UCSD-AML1 (cell line): Measurements from ENCODE around the gene EPB41L2.
"Not testable (repeated sequence)": the region's sequence is repeated elsewhere in the genome, so short reads cannot be mapped to it uniquely, and the experiment has no call there.

ENCODE experiments used
- DNase-seq: peaks from one replicate; lab custom pipeline; 2025; ENCODE audit not compliant: unreplicated experiment; lab: John Stamatoyannopoulos, UW

EPB41L2 gene

GRCh38 chr6:131037194-131037897, 25.7 kb downstream of the EPB41L2 start:
- DNase-seq = no peak

- DNase-seq = no peak
These were observed 26.4 kb downstream of the EPB41L2 start for GRCh38 chr6:131036601-131037000.

GRCh38 chr6:131036143-131036542, 26.9 kb downstream of the EPB41L2 start:
- DNase-seq = no peak

GRCh38 chr6:131035582-131035981, 27.5 kb downstream of the EPB41L2 start:
- DNase-seq = no peak

- no peak for DNase-seq
These were observed 29.4 kb downstream of the EPB41L2 start for GRCh38 chr6:131033631-131034030.

- no peak for DNase-seq
These were observed 33.3 kb downstream of the EPB41L2 start for GRCh38 chr6:131029626-131030297.

- no peak for DNase-seq
These were observed 35.7 kb downstream of the EPB41L2 start for GRCh38 chr6:131027326-131027725.

- no peak for DNase-seq
These were observed 36.8 kb downstream of the EPB41L2 start for GRCh38 chr6:131026243-131026642.

GRCh38 chr6:131024565-131024964, 38.5 kb downstream of the EPB41L2 start:
- no peak for DNase-seq

- no peak for DNase-seq
These were observed 39.1 kb downstream of the EPB41L2 start for GRCh38 chr6:131023834-131024504.

GRCh38 chr6:131022691-131023090, 40.4 kb downstream of the EPB41L2 start:
- DNase-seq = no peak

- no peak for DNase-seq
These were observed 45.1 kb downstream of the EPB41L2 start for GRCh38 chr6:131017962-131018361.

GRCh38 chr6:131015630-131016263, 47.3 kb downstream of the EPB41L2 start:
- DNase-seq = no peak

- no peak for DNase-seq
These were observed 47.9 kb downstream of the EPB41L2 start for GRCh38 chr6:131015025-131015591.

GRCh38 chr6:131014080-131014776, 48.8 kb downstream of the EPB41L2 start:
- no peak for DNase-seq

- no peak for DNase-seq
These were observed 49.5 kb downstream of the EPB41L2 start for GRCh38 chr6:131013495-131013894.

- no peak for DNase-seq
These were observed 53.3 kb downstream of the EPB41L2 start for GRCh38 chr6:131009790-131010189.

- DNase-seq = not testable (repeated sequence)
These were observed 54.1 kb downstream of the EPB41L2 start for GRCh38 chr6:131008965-131009364.

GRCh38 chr6:131007964-131008363, 55.1 kb downstream of the EPB41L2 start:
- DNase-seq = not testable (repeated sequence)

GRCh38 chr6:131007286-131007685, 55.8 kb downstream of the EPB41L2 start:
- DNase-seq = no peak
